NCI-H1694 treated with DMSO at 0.1 percent for 48 hours (cell line): ENCODE measurements around the gene MAML1.

Experiments
- DNase-seq: peaks from one replicate; lab custom pipeline; 2025; lab: John Stamatoyannopoulos, UW

MAML1 gene

GRCh38 chr5:179824745-179825112 is 92.1 kb downstream of the MAML1 start:
- no peak for DNase-seq

- no peak for DNase-seq
Measured at GRCh38 chr5:179825655-179826182, 93.1 kb downstream of the MAML1 start.
